Astrocyte (in vitro differentiated cells and primary cell): ENCODE results near the gene CNOT3. TPM values are rescaled to one million over a fixed set of nuclear protein-coding genes. Genes with fewer than 3 reads are reported as not detected.
"Not testable (repeated sequence)": the region's sequence is repeated elsewhere in the genome, so short reads cannot be mapped to it uniquely, and the experiment has no call there.

ENCODE experiments used
- DNase-seq: peaks from one replicate; pipeline ENCODE4 v3.0.0-alpha.2; 2010; ENCODE audit warnings: low read depth
- FAIRE-seq: peaks from 2 replicates; lab custom pipeline; 2011; peaks lifted over from hg19 to GRCh38; lab: Jason Lieb, UNC
- H2AFZ ChIP-seq: 2 replicates; pipeline ENCODE4 v1.6.0; 2012; ENCODE audit warnings: low read depth, low read length, inconsistent platforms
- H3K27ac ChIP-seq: 2 replicates; pipeline ENCODE4 v1.5.1; 2011; ENCODE audit warnings: low read depth, low read length, inconsistent platforms
- H3K27me3 ChIP-seq: 2 replicates; pipeline ENCODE4 v1.6.0; 2011; ENCODE audit warnings: low read length, inconsistent platforms; ENCODE audit not compliant: insufficient read depth
- H3K36me3 ChIP-seq: 2 replicates; pipeline ENCODE4 v1.5.1; 2011; ENCODE audit warnings: low read length, inconsistent platforms; ENCODE audit not compliant: insufficient read depth
- H3K4me1 ChIP-seq: 2 replicates; pipeline ENCODE4 v1.5.1; 2011; ENCODE audit warnings: low read length, inconsistent platforms; ENCODE audit not compliant: insufficient read depth
- H3K4me2 ChIP-seq: 2 replicates; pipeline ENCODE4 v1.6.0; 2012; ENCODE audit warnings: low read length, inconsistent platforms
- H3K4me3 ChIP-seq: 2 replicates; pipeline ENCODE4 v1.5.1; 2011; ENCODE audit warnings: low read depth, mild to moderate bottlenecking, low read length, inconsistent platforms; ENCODE audit not compliant: insufficient read depth
- H3K79me2 ChIP-seq: 2 replicates; pipeline ENCODE4 v1.6.0; 2012; ENCODE audit warnings: mild to moderate bottlenecking, low read length, inconsistent platforms; ENCODE audit not compliant: insufficient read depth
- H3K9ac ChIP-seq: 2 replicates; pipeline ENCODE4 v1.6.0; 2012; ENCODE audit warnings: mild to moderate bottlenecking, low read length, inconsistent platforms
- H3K9me3 ChIP-seq: 2 replicates; pipeline ENCODE4 v1.5.1; 2012; ENCODE audit warnings: low read depth, mild to moderate bottlenecking, low read length, inconsistent platforms; ENCODE audit not compliant: insufficient read depth
- H4K20me1 ChIP-seq: 2 replicates; pipeline ENCODE4 v1.6.0; 2012; ENCODE audit warnings: low read length, inconsistent platforms; ENCODE audit not compliant: insufficient read depth
- H3K27ac Mint-ChIP-seq: one replicate; pipeline ENCODE4 v1.8.0; 2021; ENCODE audit warnings: mild to moderate bottlenecking, mixed read lengths; ENCODE audit not compliant: unreplicated experiment
- H3K27me3 Mint-ChIP-seq: one replicate; pipeline ENCODE4 v1.8.0; 2021; ENCODE audit warnings: low read depth, mixed read lengths; ENCODE audit not compliant: unreplicated experiment
- H3K36me3 Mint-ChIP-seq: one replicate; pipeline ENCODE4 v1.8.0; 2021; ENCODE audit warnings: low read depth, mixed read lengths; ENCODE audit not compliant: unreplicated experiment
- H3K4me1 Mint-ChIP-seq: one replicate; pipeline ENCODE4 v1.8.0; 2021; ENCODE audit warnings: low read depth, mixed read lengths; ENCODE audit not compliant: unreplicated experiment
- H3K4me3 Mint-ChIP-seq: one replicate; pipeline ENCODE4 v1.8.0; 2021; ENCODE audit warnings: mild to moderate bottlenecking, moderate library complexity, mixed read lengths; ENCODE audit not compliant: unreplicated experiment
- H3K9me3 Mint-ChIP-seq: one replicate; pipeline ENCODE4 v1.8.0; 2021; ENCODE audit warnings: mild to moderate bottlenecking, mixed read lengths; ENCODE audit not compliant: unreplicated experiment
- EZH2 ChIP-seq: IDR thresholded peaks from 2 replicates; pipeline ENCODE4 v1.6.1; 2012; ENCODE audit warnings: mild to moderate bottlenecking, low read length, inconsistent platforms; ENCODE audit not compliant: insufficient read depth
- total RNA-seq: library from RNA; stranded (reverse); gene quantifications from 2 replicates; pipeline ENCODE4 v1.2.1, GENCODE V29; 2021
- TF ChIP-seq, protein P1 (sequence below): IDR thresholded peaks from 2 replicates; pipeline ENCODE4 v1.5.1; 2011; ENCODE audit warnings: low read depth, mild to moderate bottlenecking, inconsistent platforms, low read length, moderate library complexity; ENCODE audit not compliant: insufficient read depth

Gene CNOT3
- total RNA-seq, 1 donor from 2014 or later: 39.2 TPM

DNA sequence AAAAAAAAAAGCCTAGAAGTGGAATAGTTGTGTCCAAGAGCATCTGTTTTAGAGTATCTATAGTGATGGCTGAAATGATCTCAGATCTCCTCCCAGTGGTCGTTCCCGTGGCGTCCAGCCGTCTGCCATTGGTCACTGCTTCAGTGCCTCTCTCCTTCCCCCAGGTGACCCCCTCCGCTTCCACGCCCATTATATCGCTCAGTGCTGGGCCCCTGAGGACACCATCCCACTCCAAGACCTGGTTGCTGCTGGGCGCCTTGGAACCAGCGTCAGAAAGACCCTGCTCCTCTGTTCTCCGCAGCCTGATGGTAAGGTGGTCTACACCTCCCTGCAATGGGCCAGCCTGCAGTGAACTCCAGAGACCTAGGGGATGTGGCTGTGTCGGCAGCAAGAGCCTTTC, 55.4 kb downstream of the CNOT3 start:
- Histone ChIP-seq H3K4me1 (peaks cover 14% of the 10 kb centered on the region), H4K20me1 (peaks cover 19% of the 10 kb centered on the region), H3K27me3 (no peaks in the 10 kb centered on the region), H3K79me2 (peaks cover 34% of the 10 kb centered on the region), H3K27ac (no peak overlapping the region), H3K4me3 (no peak overlapping the region), H3K9me3 (no peaks in the 10 kb centered on the region), H3K4me2 (no peak overlapping the region), H3K9ac (peak overlapping the region; percentile 18), H3K36me3 (peaks cover 3% of the 10 kb centered on the region), H2AFZ (no peak overlapping the region)
- H3K27ac Mint-ChIP-seq: peak overlapping the region; percentile 84
- FAIRE-seq (no peak), DNase-seq (no peak)
- H3K4me1 Mint-ChIP-seq: peaks cover 7% of the 10 kb centered on the region
- peaks cover 8% of the 10 kb centered on the region for H3K36me3 Mint-ChIP-seq
- no peaks in the 10 kb centered on the region for H3K27me3 Mint-ChIP-seq
- peak overlapping the region; percentile 93 for H3K4me3 Mint-ChIP-seq
- H3K9me3 Mint-ChIP-seq: no peaks in the 10 kb centered on the region
- TF ChIP-seq, protein P1, sequence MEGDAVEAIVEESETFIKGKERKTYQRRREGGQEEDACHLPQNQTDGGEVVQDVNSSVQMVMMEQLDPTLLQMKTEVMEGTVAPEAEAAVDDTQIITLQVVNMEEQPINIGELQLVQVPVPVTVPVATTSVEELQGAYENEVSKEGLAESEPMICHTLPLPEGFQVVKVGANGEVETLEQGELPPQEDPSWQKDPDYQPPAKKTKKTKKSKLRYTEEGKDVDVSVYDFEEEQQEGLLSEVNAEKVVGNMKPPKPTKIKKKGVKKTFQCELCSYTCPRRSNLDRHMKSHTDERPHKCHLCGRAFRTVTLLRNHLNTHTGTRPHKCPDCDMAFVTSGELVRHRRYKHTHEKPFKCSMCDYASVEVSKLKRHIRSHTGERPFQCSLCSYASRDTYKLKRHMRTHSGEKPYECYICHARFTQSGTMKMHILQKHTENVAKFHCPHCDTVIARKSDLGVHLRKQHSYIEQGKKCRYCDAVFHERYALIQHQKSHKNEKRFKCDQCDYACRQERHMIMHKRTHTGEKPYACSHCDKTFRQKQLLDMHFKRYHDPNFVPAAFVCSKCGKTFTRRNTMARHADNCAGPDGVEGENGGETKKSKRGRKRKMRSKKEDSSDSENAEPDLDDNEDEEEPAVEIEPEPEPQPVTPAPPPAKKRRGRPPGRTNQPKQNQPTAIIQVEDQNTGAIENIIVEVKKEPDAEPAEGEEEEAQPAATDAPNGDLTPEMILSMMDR: no peak
- no peak for TF ChIP-seq EZH2

- H3K36me3 Mint-ChIP-seq, H3K27ac Mint-ChIP-seq: not testable (repeated sequence)
Measured at GRCh38 chr19:54194463-54194862, 56.9 kb downstream of the CNOT3 start.

DNA sequence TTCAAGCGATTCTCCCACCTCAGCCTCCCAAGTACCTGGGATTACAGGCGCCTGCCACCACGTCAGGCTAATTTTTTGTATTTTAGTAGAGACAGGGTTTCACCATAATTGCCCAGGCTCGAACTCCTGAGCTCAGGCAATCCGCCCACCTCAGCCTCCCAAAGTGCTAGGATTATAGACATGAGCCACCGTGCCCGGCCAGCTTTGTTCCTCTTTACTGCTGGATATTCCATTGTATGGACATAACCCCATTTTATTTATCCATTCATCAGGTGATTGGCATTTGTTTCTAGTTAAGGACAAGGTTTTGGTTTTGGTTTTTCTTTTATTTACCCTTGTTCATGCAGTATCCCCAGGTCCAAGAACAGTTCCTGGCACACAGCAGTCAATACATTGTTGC, 59.0 kb downstream of the CNOT3 start:
- peaks cover 22% of the 10 kb centered on the region for H4K20me1 ChIP-seq
- DNase-seq (no peak), FAIRE-seq (no peak)
- H3K27me3 Mint-ChIP-seq: no peaks in the 10 kb centered on the region
- H3K4me3 ChIP-seq: no peak overlapping the region
- H3K9ac ChIP-seq: no peak overlapping the region
- H3K36me3 ChIP-seq: peaks cover 4% of the 10 kb centered on the region
- H3K4me2 ChIP-seq: no peak overlapping the region
- H3K27ac ChIP-seq: no peak overlapping the region
- TF ChIP-seq, protein P1: no peak
- TF ChIP-seq EZH2: no peak
- H3K27me3 ChIP-seq: no peaks in the 10 kb centered on the region
- no peak overlapping the region for H3K4me3 Mint-ChIP-seq
- peaks cover 10% of the 10 kb centered on the region for H3K36me3 Mint-ChIP-seq
- H3K4me1 ChIP-seq: peaks cover 11% of the 10 kb centered on the region
- no peak overlapping the region for H2AFZ ChIP-seq
- H3K9me3 Mint-ChIP-seq: no peaks in the 10 kb centered on the region
- H3K79me2 ChIP-seq: peaks cover 36% of the 10 kb centered on the region
- no peaks in the 10 kb centered on the region for H3K9me3 ChIP-seq
- H3K27ac Mint-ChIP-seq: no peak overlapping the region
- H3K4me1 Mint-ChIP-seq: peaks cover 7% of the 10 kb centered on the region

More at GRCh38 chr19:54194463-54194862, 56.9 kb downstream of the CNOT3 start:
- not testable (repeated sequence) for DNase-seq, H3K4me3 Mint-ChIP-seq, H3K9me3 ChIP-seq, H3K27me3 ChIP-seq, H3K4me1 ChIP-seq, H3K9me3 Mint-ChIP-seq, H3K4me3 ChIP-seq, H3K4me2 ChIP-seq, H3K27me3 Mint-ChIP-seq, H2AFZ ChIP-seq, H3K27ac ChIP-seq, H3K4me1 Mint-ChIP-seq, H3K36me3 ChIP-seq, H3K9ac ChIP-seq, FAIRE-seq
- Histone ChIP-seq H3K79me2 (peaks cover 23% of the 10 kb centered on the region), H4K20me1 (peaks cover 16% of the 10 kb centered on the region)
